Endothelial cell (in vitro differentiated cells): ENCODE data around the gene ARL8B. TPM values are rescaled to one million over a fixed set of nuclear protein-coding genes. Genes with fewer than 3 reads are reported as not detected.
A peak's percentile ranks its signal among the peaks of the same experiment; 100 is the strongest.

Source experiments
- DNase-seq: peaks from one replicate; pipeline ENCODE4 v3.0.0; 2021; ENCODE audit warnings: low spot score
- H3K27ac Mint-ChIP-seq: one replicate; pipeline ENCODE4 v1.8.0; 2021; ENCODE audit warnings: mixed read lengths, inconsistent platforms; ENCODE audit not compliant: unreplicated experiment
- H3K27me3 Mint-ChIP-seq: one replicate; pipeline ENCODE4 v1.8.0; 2021; ENCODE audit warnings: mild to moderate bottlenecking, moderate library complexity, mixed read lengths, inconsistent platforms; ENCODE audit not compliant: unreplicated experiment
- H3K36me3 Mint-ChIP-seq: one replicate; pipeline ENCODE4 v1.8.0; 2021; ENCODE audit warnings: mild to moderate bottlenecking, low read depth, mixed read lengths, inconsistent platforms; ENCODE audit not compliant: unreplicated experiment
- H3K4me1 Mint-ChIP-seq: one replicate; pipeline ENCODE4 v1.8.0; 2021; ENCODE audit warnings: mild to moderate bottlenecking, mixed read lengths, inconsistent platforms; ENCODE audit not compliant: unreplicated experiment
- H3K4me3 Mint-ChIP-seq: one replicate; pipeline ENCODE4 v1.8.0; 2021; ENCODE audit warnings: mild to moderate bottlenecking, mixed read lengths, inconsistent platforms; ENCODE audit not compliant: unreplicated experiment
- H3K9me3 Mint-ChIP-seq: one replicate; pipeline ENCODE4 v1.8.0; 2021; ENCODE audit warnings: mixed read lengths, inconsistent platforms; ENCODE audit not compliant: unreplicated experiment
- total RNA-seq: library from RNA; stranded (reverse); fragmentation: NEBNext Ultra II Directional; extraction: Animal tissue kit (Norgen Biotek cat#: 25700); gene quantifications from one replicate; pipeline ENCODE4 v1.2.1, GENCODE V29; 2021; ENCODE audit not compliant: unreplicated experiment
- TF ChIP-seq, protein P1 (sequence below): fragments of 200-600 bp; sonication (generic); IDR thresholded peaks from one replicate; pipeline ENCODE4 v1.5.0; 2021; ENCODE audit warnings: antibody characterized with exemption; ENCODE audit not compliant: unreplicated experiment

Gene ARL8B
- total RNA-seq, 1 donor from 2014 or later: 34.4 TPM

DNA sequence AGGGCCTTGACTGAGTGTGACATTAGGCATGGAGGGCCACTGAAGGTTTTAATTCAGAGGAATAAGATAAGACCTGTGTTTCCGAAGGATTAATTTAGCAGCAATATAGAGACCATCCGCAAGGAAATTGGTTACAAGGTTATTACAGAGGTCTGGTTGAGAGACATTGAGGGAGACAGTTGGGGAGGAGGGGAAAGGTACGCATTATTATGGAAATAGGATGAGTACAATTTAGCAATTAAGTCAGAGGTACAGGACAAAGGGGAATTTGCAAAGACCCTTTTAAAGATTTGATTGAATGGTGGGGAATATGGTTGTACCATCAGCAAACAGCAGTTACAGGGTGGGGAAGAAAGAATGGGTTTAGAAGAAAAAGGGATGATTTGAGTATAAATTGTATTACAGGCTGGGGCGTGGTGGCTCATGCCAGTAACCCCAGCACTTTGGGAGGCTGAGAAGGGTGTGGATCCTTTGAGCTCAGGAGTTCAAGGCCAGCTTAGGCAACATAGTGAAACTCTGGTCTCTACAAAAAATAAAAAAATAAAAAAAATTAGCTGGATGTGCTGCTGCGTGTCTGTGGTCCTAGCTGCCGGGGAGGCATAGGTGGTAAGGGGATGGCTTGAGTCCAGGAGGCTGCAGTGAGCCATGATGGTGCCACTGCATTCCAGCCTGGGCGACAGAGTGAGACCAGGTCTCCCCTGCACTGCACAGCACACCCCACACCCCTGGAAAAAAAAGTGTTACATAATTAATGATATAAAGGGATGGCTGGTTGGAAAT is 11.3 kb downstream of the ARL8B start:
- H3K4me3 Mint-ChIP-seq: no peak overlapping the region
- TF ChIP-seq, protein P1, sequence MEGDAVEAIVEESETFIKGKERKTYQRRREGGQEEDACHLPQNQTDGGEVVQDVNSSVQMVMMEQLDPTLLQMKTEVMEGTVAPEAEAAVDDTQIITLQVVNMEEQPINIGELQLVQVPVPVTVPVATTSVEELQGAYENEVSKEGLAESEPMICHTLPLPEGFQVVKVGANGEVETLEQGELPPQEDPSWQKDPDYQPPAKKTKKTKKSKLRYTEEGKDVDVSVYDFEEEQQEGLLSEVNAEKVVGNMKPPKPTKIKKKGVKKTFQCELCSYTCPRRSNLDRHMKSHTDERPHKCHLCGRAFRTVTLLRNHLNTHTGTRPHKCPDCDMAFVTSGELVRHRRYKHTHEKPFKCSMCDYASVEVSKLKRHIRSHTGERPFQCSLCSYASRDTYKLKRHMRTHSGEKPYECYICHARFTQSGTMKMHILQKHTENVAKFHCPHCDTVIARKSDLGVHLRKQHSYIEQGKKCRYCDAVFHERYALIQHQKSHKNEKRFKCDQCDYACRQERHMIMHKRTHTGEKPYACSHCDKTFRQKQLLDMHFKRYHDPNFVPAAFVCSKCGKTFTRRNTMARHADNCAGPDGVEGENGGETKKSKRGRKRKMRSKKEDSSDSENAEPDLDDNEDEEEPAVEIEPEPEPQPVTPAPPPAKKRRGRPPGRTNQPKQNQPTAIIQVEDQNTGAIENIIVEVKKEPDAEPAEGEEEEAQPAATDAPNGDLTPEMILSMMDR: no peak
- DNase-seq: no peak
- no peaks in the 10 kb centered on the region for H3K27me3 Mint-ChIP-seq
- H3K4me1 Mint-ChIP-seq: peaks cover 3% of the 10 kb centered on the region
- H3K9me3 Mint-ChIP-seq: no peaks in the 10 kb centered on the region
- H3K27ac Mint-ChIP-seq: peak overlapping the region; percentile 18
- no peaks in the 10 kb centered on the region for H3K36me3 Mint-ChIP-seq

DNA sequence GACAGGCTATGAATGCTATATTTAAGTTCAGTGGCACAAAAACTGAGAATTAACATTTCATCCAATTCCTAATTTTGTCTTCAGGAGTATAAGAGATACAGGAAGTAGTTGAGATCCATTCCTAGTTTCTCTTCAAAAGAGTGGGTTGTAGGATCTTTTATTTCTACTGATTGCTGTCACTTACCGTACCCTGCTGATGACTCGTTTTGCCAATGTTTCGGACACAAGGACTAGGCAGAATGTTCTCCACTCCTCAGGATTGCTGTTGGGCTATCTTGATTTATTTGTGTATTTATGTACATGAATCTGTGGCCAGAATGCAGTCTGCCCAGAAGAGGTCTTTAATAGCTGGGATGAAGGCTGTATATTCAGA is 11.9 kb downstream of the ARL8B start:
- TF ChIP-seq, protein P1: no peak
- Mint-ChIP-seq H3K27ac (no peak overlapping the region), H3K4me1 (peaks cover under 1% of the 10 kb centered on the region), H3K27me3 (no peaks in the 10 kb centered on the region), H3K36me3 (no peaks in the 10 kb centered on the region), H3K9me3 (no peaks in the 10 kb centered on the region), H3K4me3 (no peak overlapping the region)
- no peak for DNase-seq

DNA sequence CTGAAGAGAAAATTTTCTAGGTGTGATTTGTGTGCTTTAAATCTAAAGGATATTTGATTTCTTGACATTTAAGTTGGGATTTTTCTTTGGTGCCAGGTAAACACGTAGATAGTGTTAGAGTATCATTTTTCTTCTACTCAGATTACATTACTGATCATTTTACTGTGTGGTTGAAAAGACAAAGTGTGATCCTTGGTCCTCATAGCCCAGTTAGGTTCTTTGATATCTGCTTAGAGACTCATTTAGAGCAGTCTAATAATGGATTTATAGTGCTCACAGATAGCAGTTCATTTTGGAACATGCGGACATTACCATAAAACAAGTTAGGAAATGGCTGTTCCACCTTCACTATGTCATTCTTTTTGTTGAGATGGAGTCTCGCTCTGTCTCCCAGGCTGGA is 12.4 kb downstream of the ARL8B start:
- DNase-seq: no peak
- no peaks in the 10 kb centered on the region for H3K27me3 Mint-ChIP-seq
- H3K4me3 Mint-ChIP-seq: no peak overlapping the region
- H3K36me3 Mint-ChIP-seq: no peaks in the 10 kb centered on the region
- no peak overlapping the region for H3K27ac Mint-ChIP-seq
- TF ChIP-seq, protein P1: no peak
- H3K4me1 Mint-ChIP-seq: no peaks in the 10 kb centered on the region
- H3K9me3 Mint-ChIP-seq: no peaks in the 10 kb centered on the region

DNA sequence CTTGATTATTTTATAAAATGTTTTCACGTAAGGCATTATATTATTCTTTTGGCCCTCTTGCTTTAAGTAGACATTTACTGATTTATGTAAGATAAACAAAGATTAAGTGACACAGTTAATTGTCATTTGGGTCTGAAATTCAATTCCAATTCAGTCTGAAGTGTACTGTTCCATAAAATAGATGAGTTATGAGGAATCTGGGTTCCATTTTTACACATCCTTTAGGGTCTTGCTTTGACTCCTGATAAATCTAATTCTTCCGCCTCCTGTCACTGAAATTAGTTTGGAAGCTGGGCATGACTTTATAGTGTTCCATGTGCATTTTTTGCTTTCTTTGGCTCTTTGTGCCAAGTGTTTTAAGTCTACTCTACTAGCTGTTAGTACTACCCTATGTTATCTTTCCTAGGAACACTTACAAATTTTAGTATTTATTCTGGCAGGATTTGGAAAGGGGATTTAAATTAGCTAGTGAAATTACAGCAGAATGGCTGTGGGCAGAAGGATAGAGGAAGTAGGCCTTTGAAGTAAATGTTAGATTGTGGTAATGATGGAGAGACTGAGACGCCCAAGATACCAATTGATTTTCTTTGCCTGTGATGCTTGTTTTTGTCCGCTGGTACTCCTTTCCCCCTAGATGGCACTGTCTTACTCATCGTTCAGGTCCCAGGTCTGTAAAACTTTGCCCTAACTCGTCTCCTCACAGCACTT is 14.3 kb downstream of the ARL8B start:
- DNase-seq: no peak
- TF ChIP-seq, protein P1: no peak
- Mint-ChIP-seq H3K4me1 (no peaks in the 10 kb centered on the region), H3K9me3 (no peaks in the 10 kb centered on the region), H3K27me3 (no peaks in the 10 kb centered on the region), H3K4me3 (no peak overlapping the region), H3K36me3 (peaks cover under 1% of the 10 kb centered on the region), H3K27ac (no peak overlapping the region)

DNA sequence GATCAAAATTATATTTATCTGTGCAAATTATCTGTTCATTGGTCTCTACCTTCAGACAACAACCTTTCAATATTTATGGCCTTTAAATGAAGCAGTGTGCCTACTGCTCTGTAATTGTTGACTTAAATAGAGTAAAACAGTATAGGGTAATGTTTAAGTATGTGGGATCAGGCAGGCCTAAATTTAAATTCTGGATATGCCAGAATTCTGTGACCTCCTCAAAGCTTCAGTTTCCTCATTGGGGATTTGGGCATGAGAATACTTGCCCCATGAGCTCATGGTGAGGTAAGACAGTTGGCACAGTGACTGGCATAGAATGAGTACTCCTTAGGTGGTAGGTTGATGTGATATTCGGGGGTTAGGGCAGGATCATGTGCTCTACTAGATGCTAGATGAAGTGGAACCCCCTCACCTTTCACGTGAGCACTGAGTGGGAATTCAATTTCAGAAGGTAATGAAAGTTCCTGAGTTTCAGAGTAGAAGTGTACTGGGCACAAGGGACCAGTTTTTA is 14.9 kb downstream of the ARL8B start:
- Mint-ChIP-seq H3K36me3 (peaks cover 7% of the 10 kb centered on the region), H3K27ac (no peak overlapping the region), H3K4me3 (no peak overlapping the region), H3K4me1 (no peaks in the 10 kb centered on the region), H3K9me3 (no peaks in the 10 kb centered on the region), H3K27me3 (no peaks in the 10 kb centered on the region)
- TF ChIP-seq, protein P1: no peak
- DNase-seq: no peak
